Thoracic aorta (tissue), 2 donors: ENCODE results near the gene NDUFV1. TPM values are rescaled to one million over a fixed set of nuclear protein-coding genes. Genes with fewer than 3 reads are reported as not detected.
"Not testable (repeated sequence)": the region's sequence is repeated elsewhere in the genome, so short reads cannot be mapped to it uniquely, and the experiment has no call there.

Source experiments
- ATAC-seq: fragments of 150-250 bp; one replicate; pipeline ENCODE4 v1.8.0; 2017; ENCODE audit warnings: low read depth; ENCODE audit not compliant: insufficient number of reproducible peaks, low FRiP score
- DNase-seq: peaks from one replicate; pipeline ENCODE4 v3.0.0-alpha.2; 2020; ENCODE audit warnings: low spot score
- H3K27ac ChIP-seq, 2 donors: fragments of 200-600 bp; sonication (generic); 1 replicate in 1 of 2; 2 replicates in 1 of 2; pipeline ENCODE4 v1.5.1; 2016; ENCODE audit warnings: mild to moderate bottlenecking in 2 of 2, moderate library complexity in 2 of 2
- H3K27me3 ChIP-seq: fragments of 200-600 bp; sonication (generic); replicated peaks from 2 replicates; pipeline ENCODE4 v1.6.0; 2016; ENCODE audit warnings: mild to moderate bottlenecking; ENCODE audit not compliant: insufficient read depth
- H3K36me3 ChIP-seq: fragments of 200-600 bp; sonication (generic); one replicate; pipeline ENCODE4 v1.5.1; 2016
- H3K4me1 ChIP-seq, 2 donors: fragments of 200-600 bp; sonication (generic); 1 replicate in 1 of 2; 2 replicates in 1 of 2; pipeline versions ENCODE4 v1.5.1 to v1.6.0; 2016; ENCODE audit warnings: low read depth in 2 of 2, mild to moderate bottlenecking in 1 of 2; ENCODE audit not compliant: control insufficient read depth in 1 of 2
- H3K4me3 ChIP-seq: fragments of 200-600 bp; sonication (generic); 2 replicates; pipeline ENCODE4 v1.5.1; 2016; ENCODE audit warnings: mild to moderate bottlenecking
- H3K9me3 ChIP-seq: fragments of 200-600 bp; sonication (generic); 2 replicates; pipeline ENCODE4 v1.5.1; 2016
- total RNA-seq, 2 donors: library from RNA; depleted of rRNA; stranded (reverse); fragments of >200 nt; gene quantifications; one replicate each; pipeline versions ENCODE4 v1.1.0 to v1.2.3, GENCODE V29; 2016
- TF ChIP-seq, protein P1 (sequence below): fragments of 200-600 bp; sonication (generic); IDR thresholded peaks from one replicate; pipeline ENCODE4 v1.5.1; 2019; ENCODE audit warnings: antibody characterized with exemption

NDUFV1 gene
- total RNA-seq, 2 donors from 2014 or later: 240 to 252 TPM

DNA sequence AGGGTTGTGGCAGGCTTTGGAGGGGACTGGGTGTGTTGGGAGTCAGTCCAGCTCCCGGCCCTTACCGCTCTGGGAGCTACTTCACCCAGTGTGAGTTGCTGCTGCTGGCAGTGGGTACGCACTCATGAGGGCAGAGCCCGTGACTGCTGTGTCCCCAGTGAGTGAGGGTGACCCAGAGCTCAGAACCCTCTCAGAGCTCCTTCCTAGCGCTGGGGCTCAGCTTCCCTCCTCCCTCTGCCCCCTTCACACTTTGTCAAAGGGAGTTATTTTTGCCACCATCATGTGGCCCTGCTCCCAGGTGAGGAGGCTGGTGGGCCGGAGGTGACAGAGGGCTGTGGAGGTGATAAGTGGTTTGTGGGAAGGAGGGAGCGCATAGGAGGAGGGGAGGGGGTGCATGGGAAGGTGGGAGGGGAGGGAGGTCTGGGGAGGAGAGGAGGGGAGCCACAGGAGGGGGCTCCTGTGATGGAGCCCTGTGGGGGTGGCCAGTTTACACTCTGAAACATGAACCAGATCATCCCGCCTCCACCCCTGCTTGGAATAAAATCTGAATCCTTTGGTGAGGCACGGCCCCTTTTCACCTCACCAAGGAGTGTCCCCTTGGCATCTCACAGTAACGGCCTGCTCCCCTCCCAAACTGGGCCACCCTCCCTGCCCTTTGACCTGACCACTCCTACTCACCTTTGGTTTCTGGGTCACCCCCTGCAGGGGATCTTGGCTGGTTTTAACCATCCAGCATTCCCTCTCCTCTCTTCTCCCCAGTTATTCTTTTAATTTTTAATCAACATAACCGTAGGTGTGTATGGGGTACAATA lies 9.9 kb downstream of the NDUFV1 start:
- no peak overlapping the region for H3K4me3 ChIP-seq
- H3K9me3 ChIP-seq: no peaks in the 10 kb centered on the region
- no peak overlapping the region for H3K27ac ChIP-seq
- no peaks in the 10 kb centered on the region for H3K27me3 ChIP-seq
- TF ChIP-seq, protein P1, sequence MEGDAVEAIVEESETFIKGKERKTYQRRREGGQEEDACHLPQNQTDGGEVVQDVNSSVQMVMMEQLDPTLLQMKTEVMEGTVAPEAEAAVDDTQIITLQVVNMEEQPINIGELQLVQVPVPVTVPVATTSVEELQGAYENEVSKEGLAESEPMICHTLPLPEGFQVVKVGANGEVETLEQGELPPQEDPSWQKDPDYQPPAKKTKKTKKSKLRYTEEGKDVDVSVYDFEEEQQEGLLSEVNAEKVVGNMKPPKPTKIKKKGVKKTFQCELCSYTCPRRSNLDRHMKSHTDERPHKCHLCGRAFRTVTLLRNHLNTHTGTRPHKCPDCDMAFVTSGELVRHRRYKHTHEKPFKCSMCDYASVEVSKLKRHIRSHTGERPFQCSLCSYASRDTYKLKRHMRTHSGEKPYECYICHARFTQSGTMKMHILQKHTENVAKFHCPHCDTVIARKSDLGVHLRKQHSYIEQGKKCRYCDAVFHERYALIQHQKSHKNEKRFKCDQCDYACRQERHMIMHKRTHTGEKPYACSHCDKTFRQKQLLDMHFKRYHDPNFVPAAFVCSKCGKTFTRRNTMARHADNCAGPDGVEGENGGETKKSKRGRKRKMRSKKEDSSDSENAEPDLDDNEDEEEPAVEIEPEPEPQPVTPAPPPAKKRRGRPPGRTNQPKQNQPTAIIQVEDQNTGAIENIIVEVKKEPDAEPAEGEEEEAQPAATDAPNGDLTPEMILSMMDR: no peak
- peaks cover under 1% of the 10 kb centered on the region for H3K36me3 ChIP-seq
- H3K4me1 ChIP-seq: peaks cover 3 to 14% of the 10 kb centered on the region in 2 donors
- ATAC-seq: no peak
- no peak for DNase-seq

DNA sequence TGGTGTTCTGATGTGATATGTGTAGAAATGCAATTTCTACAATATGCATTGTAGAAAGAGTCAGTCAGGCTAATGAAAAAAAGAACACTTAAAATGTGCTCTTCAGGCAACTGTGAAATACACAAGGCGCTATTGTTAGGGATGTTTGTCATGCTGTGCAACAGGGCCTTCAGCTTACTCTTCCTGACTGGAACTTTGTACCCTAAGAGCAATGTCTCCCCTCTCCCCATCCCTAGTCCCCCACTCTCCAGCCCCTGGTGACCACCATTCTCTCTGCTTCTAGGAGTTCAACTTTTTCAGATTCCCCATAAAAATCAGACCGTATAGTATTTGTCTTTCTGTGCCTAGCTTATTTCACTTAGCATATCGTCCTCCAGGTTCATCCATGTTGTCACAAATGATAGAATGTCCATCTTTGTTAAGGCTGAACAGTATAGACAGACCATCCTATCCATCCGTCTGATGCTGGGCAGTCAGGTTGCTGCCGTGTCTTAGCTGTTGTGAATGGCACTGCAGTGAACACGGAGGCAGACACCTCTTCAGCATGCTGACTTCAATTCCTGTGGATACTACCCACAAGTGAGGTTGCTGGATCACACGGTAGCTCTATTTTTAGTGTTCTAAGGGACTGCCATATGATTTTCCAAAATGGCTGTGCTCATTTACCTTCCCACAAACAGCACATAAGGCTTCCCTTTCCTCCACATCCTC lies 10.7 kb downstream of the NDUFV1 start:
- no peak overlapping the region for H3K27ac ChIP-seq
- H3K4me3 ChIP-seq: no peak overlapping the region
- ATAC-seq: no peak

DNA sequence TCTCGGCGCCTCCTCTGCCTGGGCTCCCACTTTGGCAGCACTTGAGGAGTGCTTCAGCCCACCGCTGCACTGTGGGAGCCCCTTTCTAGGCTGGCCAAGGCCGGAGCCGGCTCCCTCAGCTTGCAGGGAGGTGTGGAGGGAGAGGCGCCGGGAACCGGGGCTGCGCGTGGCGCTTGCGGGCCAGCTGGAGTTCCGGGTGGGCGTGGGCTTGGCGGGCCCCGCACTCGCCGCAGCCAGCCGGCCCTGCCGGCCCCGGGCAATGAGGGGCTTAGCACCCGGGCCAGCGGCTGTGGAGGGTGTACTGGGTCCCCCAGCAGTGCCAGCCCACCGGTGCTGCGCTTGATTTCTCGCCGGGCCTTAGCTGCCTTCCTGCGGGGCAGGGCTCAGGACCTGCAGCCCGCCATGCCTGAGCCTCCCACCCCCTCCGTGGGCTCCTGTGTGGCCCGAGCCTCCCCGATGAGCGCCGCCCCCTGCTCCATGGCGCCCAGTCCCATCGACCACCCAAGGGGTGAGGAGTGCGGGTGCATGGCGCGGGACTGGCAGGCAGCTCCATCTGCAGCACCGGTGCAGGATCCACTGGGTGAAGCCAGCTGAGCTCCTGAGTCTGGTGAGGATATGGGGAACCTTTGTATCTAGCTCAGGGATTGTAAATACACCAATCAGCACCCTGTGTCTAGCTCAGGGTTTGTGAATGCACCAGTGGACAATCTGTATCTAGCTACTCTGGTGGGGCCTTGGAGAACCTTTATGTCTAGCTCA lies 12.3 kb downstream of the NDUFV1 start:
- H3K27ac ChIP-seq, DNase-seq, H3K4me3 ChIP-seq, H3K9me3 ChIP-seq, ATAC-seq, H3K27me3 ChIP-seq, H3K36me3 ChIP-seq, H3K4me1 ChIP-seq: not testable (repeated sequence)

More for the DNA sequence above, 10.7 kb downstream of the NDUFV1 start:
- Histone ChIP-seq H3K9me3 (no peaks in the 10 kb centered on the region), H3K36me3 (no peaks in the 10 kb centered on the region), H3K27me3 (no peaks in the 10 kb centered on the region), H3K4me1 (peaks cover 3 to 14% of the 10 kb centered on the region in 2 donors)
- DNase-seq: no peak
- TF ChIP-seq, protein P1: no peak

DNA sequence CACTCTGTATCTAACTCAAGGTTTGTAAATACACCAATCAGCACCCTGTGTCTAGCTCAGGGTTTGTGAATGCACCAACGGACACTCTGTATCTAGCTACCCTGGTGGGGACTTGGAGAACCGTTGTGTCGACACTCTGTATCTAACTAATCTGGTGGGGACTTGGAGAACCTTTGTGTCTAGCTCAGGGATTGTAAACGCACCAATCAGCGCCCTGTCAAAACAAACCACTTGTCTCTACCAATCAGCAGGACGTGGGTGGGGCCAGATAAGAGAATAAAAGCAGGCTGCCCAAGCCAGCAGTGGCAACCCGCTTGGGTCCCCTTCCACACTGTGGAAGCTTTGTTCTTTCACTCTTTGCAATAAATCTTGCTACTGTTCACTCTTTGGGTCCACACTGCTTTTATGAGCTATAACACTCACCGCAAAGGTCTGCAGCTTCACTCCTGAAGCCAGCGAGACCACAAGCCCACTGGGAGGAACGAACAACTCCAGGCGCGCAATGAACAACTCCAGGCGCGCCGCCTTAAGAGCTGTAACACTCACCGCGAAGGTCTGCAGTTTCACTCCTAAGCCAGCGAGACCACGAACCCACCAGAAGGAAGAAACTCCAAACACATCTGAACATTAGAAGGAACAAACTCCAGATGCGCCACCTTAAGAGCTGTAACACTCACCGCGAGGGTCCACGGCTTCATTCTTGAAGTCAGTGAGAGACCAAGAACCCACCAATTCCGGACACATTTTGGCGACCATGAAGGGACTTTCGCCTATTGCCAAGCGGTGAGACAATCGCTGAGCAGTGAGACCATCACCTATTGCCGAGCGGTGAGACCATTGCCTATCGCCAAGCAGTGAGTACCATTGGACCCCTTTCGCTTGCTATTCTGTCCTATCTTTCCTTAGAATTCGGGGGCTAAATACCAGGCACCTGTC lies 13.2 kb downstream of the NDUFV1 start:
- H3K9me3 ChIP-seq, H3K36me3 ChIP-seq, H3K27me3 ChIP-seq, H3K4me3 ChIP-seq, H3K4me1 ChIP-seq, ATAC-seq, H3K27ac ChIP-seq, DNase-seq: not testable (repeated sequence)

DNA sequence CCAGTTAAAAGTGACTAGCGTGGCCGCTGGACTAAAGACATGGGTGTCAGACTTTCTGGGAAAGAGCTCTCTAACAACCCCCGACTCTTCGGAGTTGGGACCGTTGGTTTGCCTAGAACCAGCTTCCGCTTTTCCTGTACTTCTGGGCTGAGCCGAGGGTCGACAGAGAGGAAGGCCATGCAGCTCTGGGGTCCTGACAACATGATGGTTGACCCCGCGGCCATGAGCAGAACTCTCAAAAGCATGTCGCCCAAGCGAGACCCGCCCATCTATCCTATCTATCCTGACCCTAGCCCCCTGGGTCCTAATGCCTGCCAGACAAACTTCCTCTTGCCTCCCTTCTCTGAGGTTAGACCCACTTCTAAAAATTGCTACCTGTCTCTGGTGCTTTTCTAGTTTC lies 13.9 kb downstream of the NDUFV1 start:
- not testable (repeated sequence) for H3K27ac ChIP-seq, H3K36me3 ChIP-seq, H3K4me1 ChIP-seq, H3K4me3 ChIP-seq, ATAC-seq, H3K9me3 ChIP-seq, H3K27me3 ChIP-seq, DNase-seq

DNA sequence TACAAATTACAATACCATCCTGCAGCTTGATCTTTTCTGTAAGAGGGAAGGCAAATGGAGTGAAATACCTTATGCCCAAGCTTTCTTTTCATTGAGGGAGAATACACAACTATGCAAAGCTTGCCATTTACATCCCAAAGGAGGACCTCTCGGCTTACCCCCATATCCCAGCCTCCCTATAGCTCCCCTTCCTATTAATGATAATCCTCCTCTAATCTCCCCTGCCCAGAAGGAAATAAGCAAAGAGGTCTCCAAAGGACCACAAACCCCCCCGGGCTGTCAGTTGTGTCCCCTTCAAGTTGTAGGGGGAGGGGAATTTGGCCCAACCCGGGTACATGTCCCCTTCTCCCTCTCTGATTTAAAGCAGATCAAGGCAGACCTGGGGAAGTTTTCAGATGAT lies 15.2 kb downstream of the NDUFV1 start:
- not testable (repeated sequence) for H3K27ac ChIP-seq, H3K4me3 ChIP-seq, ATAC-seq, H3K9me3 ChIP-seq, H3K4me1 ChIP-seq, DNase-seq, H3K36me3 ChIP-seq, H3K27me3 ChIP-seq

DNA sequence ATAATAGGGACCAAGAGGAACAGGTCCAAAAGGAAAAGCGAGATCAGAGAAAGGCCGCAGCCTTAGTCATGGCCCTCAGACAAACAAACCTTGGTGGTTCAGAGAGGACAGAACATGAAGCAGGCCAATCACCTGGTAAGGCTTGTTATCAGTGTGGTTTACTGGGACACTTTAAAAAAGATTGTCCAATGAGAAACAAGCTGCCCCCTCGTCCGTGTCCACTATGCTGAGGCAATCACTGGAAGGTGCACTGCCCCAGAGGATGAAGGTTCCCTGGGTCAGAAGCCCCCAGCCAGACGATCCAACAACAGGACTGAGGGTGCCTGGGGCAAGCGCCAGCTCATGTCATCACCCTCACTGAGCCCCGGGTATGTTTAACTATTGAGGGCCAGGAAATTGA lies 16.2 kb downstream of the NDUFV1 start:
- H3K36me3 ChIP-seq, H3K27ac ChIP-seq, H3K4me1 ChIP-seq, H3K4me3 ChIP-seq, ATAC-seq, H3K9me3 ChIP-seq, DNase-seq, H3K27me3 ChIP-seq: not testable (repeated sequence)

DNA sequence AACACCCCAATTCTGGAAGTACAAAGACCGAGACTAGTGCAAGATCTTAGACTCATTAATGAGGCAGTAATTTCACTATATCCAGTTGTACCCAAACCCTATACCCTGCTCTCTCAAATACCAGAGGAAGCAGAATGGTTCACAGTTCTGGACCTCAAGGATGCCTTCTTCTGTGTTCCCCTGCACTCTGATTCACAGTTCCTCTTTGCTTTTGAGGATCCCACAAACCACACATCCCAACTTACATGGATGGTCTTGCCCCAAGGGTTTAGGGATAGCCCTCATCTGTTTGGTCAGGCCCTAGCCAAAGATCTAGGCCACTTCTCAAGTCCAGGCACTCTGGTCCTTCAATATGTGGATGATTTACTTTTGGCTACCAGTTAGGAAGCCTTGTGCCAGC lies 17.1 kb downstream of the NDUFV1 start:
- DNase-seq, H3K27me3 ChIP-seq, H3K4me1 ChIP-seq, H3K9me3 ChIP-seq, H3K27ac ChIP-seq, H3K4me3 ChIP-seq, H3K36me3 ChIP-seq, ATAC-seq: not testable (repeated sequence)

DNA sequence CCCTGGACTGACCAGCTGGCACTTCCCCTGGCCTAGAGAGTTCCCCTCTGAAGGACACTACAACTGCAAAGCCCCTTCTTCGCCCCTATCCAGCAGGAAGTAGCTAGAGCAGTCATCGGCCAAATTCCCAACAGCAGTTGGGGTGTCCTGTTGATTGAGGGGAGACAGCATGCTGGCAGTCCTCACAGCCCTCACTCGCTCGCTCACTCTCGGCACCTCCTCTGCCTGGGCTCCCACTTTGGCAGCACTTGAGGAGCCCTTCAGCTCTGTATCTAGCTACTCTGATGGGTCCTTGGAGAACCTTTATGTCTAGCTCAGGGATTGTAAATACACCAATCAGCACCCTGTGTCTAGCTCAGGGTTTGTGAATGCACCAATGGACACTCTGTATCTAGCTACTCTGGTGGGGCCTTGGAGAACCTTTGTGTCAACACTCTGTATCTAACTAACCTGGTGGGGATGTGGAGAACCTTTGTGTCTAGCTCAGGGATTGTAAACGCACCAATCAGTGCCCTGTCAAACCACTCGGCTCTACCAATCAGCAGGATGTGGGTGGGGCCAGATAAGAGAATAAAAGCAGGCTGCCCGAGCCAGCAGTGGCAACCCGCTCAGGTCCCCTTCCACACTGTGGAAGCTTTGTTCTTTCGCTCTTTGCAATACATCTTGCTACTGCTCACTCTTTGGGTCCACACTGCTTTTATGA lies 19.5 kb downstream of the NDUFV1 start:
- not testable (repeated sequence) for H3K27ac ChIP-seq, H3K4me3 ChIP-seq, H3K36me3 ChIP-seq, H3K9me3 ChIP-seq, ATAC-seq, H3K27me3 ChIP-seq, DNase-seq
- peaks cover 5 to 21% of the 10 kb centered on the region in 2 donors for H3K4me1 ChIP-seq
